ENCODE measurements around the gene ME3. TPM values are rescaled to one million over a fixed set of nuclear protein-coding genes. Genes with fewer than 3 reads are reported as not detected.
A peak's percentile ranks its signal among the peaks of the same experiment; 100 is the strongest.

The ME3 gene
- total and polyA plus RNA-seq, 2 experiments from 2014 or later: 7.5 to 10.9 TPM

DNA sequence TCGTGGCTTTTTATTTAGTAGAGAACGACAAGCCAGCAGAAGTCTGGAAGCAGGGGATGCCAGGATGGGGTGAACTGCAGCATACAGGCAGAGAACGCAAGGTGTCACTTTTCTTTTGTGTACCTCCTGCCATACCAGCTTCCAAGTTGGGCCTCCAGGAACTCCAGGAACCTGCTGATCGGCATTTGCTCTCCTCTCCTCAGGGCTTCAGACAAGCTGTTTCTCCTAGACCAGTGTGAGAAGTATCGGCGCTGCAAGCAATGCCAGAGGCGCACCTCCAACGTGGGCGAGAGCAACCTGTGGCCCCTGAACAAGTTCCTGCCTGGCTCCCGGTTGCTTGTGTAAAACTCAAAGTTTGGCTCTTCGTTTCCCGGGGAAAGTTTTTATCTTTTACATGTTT is 250.0 kb downstream of the ME3 start:
- Histone ChIP-seq H3K27me3 (replicated peaks; ENCODE audit: insufficient read depth) (no peaks in the 10 kb centered on the region), H3K4me1 (ENCODE audit: insufficient read depth) (no peaks in the 10 kb centered on the region), H3K4me3 (no peak overlapping the region), H3K9me2 (ENCODE audit: insufficient read depth) (no peaks in the 10 kb centered on the region), H3K9ac (no peak overlapping the region), H3K27ac (no peak overlapping the region), H4K20me1 (ENCODE audit: insufficient read depth) (no peaks in the 10 kb centered on the region), H2AFZ (no peak overlapping the region), H3K79me2 (ENCODE audit: insufficient read depth) (no peaks in the 10 kb centered on the region), H3K36me3 (ENCODE audit: low read depth) (no peaks in the 10 kb centered on the region), H3K9me3 (ENCODE audit: low read depth) (no peaks in the 10 kb centered on the region), H3K4me2 (ENCODE audit: unreplicated experiment) (no peak overlapping the region), H3F3A (ENCODE audit: insufficient read depth) (peaks cover 3% of the 10 kb centered on the region; the same call in 1 of the 2 replicates)
- DNase-seq: no peak
- 70 to 77% methylated on average over 12 of the region's 12 CpGs for WGBS, 2 experiments (ENCODE audit: low coverage in 1 of 2, low lambda C conversion rate in 2 of 2, missing lambda C conversion rate in 2 of 2)
- no peak for TF ChIP-seq EZH2 (IDR thresholded peaks at IDR 0.05; ENCODE audit: insufficient read depth, poor library complexity, severe bottlenecking)
- no peak for TF ChIP-seq EZH2phosphoT487 (IDR thresholded peaks at IDR 0.05; ENCODE audit: insufficient read depth, low read depth)
- in situ Hi-C loops (cut with MboI): no loop called here

DNA sequence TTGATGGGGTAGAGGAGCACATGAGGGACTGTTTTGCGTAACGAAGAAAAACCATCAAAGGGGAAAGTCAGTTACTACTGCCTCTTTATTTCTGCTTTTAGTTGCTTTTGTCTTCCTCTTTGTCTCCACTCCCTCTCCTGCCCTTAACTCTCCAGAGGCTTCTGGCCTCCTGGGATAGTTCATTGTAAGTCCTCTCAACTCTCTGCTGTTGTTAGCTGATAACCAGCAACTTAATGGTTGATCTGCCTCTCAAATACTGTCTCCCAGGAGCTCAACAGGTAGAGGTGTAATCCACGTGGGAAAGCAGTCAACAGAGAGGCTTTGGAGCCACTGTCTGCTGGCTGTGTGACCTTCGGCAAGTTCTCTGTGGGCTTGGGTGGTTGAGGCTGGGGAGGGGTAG is 250.5 kb downstream of the ME3 start:
- in situ Hi-C loops (cut with MboI): no loop called here
- no peaks in the 10 kb centered on the region for H4K20me1 ChIP-seq (ENCODE audit: insufficient read depth)

DNA sequence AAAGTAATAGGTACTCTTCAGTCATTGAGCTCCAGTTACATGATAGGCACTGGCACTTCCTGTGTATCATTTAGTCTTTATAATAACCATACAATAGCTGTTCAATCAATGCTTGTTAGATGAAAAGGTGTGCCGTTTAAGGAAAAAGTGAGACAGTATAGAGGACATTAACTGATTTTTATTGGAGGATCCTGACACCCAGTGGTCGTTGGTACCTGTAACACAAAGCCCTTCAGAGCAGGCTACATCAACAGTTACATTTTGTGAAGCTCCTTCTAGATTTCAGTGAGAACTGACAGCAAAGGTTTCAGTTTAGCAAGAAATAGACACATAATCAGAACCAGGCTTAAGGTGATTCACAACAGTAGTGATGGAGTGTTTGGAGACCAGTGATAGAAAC is 253.5 kb downstream of the ME3 start:
- Histone ChIP-seq H2AFZ (0 out of 2 replicates have a peak overlapping the region, but pooled peaks have one; percentile 9), H3K9me3 (ENCODE audit: low read depth) (no peaks in the 10 kb centered on the region), H4K20me1 (ENCODE audit: insufficient read depth) (no peaks in the 10 kb centered on the region), H3F3A (ENCODE audit: insufficient read depth) (peaks cover 3% of the 10 kb centered on the region; the same call in 1 of the 2 replicates), H3K27ac (no peak overlapping the region), H3K79me2 (ENCODE audit: insufficient read depth) (no peaks in the 10 kb centered on the region), H3K36me3 (ENCODE audit: low read depth) (no peaks in the 10 kb centered on the region), H3K4me1 (ENCODE audit: insufficient read depth) (no peaks in the 10 kb centered on the region; the same call in 1 of the 2 replicates), H3K4me2 (ENCODE audit: unreplicated experiment) (no peak overlapping the region), H3K9ac (no peak overlapping the region), H3K27me3 (replicated peaks; ENCODE audit: insufficient read depth) (no peaks in the 10 kb centered on the region), H3K4me3 (no peak overlapping the region), H3K9me2 (ENCODE audit: insufficient read depth) (no peaks in the 10 kb centered on the region)
- whole genome bisulfite sequencing, 2 experiments (ENCODE audit: low coverage in 1 of 2, low lambda C conversion rate in 2 of 2, missing lambda C conversion rate in 2 of 2): 21 to 36% methylated on average over 2 of the region's 2 CpGs
- in situ Hi-C loops (cut with MboI): no loop called here
- peak; percentile 33 for DNase-seq
- TF ChIP-seq EZH2phosphoT487 (IDR thresholded peaks at IDR 0.05; ENCODE audit: insufficient read depth, low read depth) (no peak), EZH2 (IDR thresholded peaks at IDR 0.05; ENCODE audit: insufficient read depth, poor library complexity, severe bottlenecking) (no peak)

More for the DNA sequence above, 250.5 kb downstream of the ME3 start:
- Histone ChIP-seq H3K27me3 (replicated peaks; ENCODE audit: insufficient read depth) (no peaks in the 10 kb centered on the region), H3K4me2 (ENCODE audit: unreplicated experiment) (no peak overlapping the region), H3K4me3 (no peak overlapping the region), H3K27ac (no peak overlapping the region), H3K9me2 (ENCODE audit: insufficient read depth) (no peaks in the 10 kb centered on the region), H3K4me1 (ENCODE audit: insufficient read depth) (no peaks in the 10 kb centered on the region), H3F3A (ENCODE audit: insufficient read depth) (peaks cover 3% of the 10 kb centered on the region; the same call in 1 of the 2 replicates), H3K79me2 (ENCODE audit: insufficient read depth) (no peaks in the 10 kb centered on the region), H2AFZ (no peak overlapping the region), H3K36me3 (ENCODE audit: low read depth) (no peaks in the 10 kb centered on the region), H3K9me3 (ENCODE audit: low read depth) (no peaks in the 10 kb centered on the region), H3K9ac (no peak overlapping the region)
- DNase-seq: no peak
- WGBS, 2 experiments (ENCODE audit: low coverage in 1 of 2, low lambda C conversion rate in 2 of 2, missing lambda C conversion rate in 2 of 2): 66 to 68% methylated on average over 4 of the region's 4 CpGs
- TF ChIP-seq EZH2phosphoT487 (IDR thresholded peaks at IDR 0.05; ENCODE audit: insufficient read depth, low read depth) (no peak), EZH2 (IDR thresholded peaks at IDR 0.05; ENCODE audit: insufficient read depth, poor library complexity, severe bottlenecking) (no peak)

DNA sequence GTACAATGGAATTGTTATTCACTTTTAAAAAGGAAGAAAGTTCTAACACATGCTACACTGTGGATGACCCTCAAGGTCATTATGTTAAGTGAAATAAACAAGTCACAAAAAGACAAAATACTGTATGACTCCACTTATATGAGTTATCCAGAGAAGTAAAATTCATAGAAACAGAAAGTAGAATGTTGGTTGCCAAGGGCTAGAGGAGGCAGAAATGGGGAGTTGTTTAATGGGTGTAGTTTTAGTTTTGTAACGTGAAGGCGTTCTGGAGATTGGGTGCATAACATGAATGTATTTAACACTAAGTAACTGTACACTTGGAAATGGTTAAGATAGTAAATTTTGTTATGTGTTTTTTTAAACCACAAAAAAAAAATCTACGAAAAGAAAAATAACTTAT is 253.9 kb downstream of the ME3 start:
- no peak overlapping the region for H2AFZ ChIP-seq
- in situ Hi-C loops (cut with MboI): no loop called here
- H3K27ac ChIP-seq: no peak overlapping the region

More for the DNA sequence above, 253.9 kb downstream of the ME3 start:
- WGBS, 2 experiments (ENCODE audit: low coverage in 1 of 2, low lambda C conversion rate in 2 of 2, missing lambda C conversion rate in 2 of 2): 85 to 87% methylated on average over 3 of the region's 3 CpGs
- Histone ChIP-seq H3K79me2 (ENCODE audit: insufficient read depth) (no peaks in the 10 kb centered on the region), H3K9me3 (ENCODE audit: low read depth) (no peaks in the 10 kb centered on the region), H3F3A (ENCODE audit: insufficient read depth) (peaks cover 3% of the 10 kb centered on the region; the same call in 1 of the 2 replicates), H4K20me1 (ENCODE audit: insufficient read depth) (no peaks in the 10 kb centered on the region), H3K27me3 (replicated peaks; ENCODE audit: insufficient read depth) (no peaks in the 10 kb centered on the region), H3K9me2 (ENCODE audit: insufficient read depth) (no peaks in the 10 kb centered on the region), H3K4me1 (ENCODE audit: insufficient read depth) (no peaks in the 10 kb centered on the region; the same call in 1 of the 2 replicates), H3K36me3 (ENCODE audit: low read depth) (no peaks in the 10 kb centered on the region), H3K4me2 (ENCODE audit: unreplicated experiment) (no peak overlapping the region), H3K9ac (no peak overlapping the region), H3K4me3 (no peak overlapping the region)
- no peak for DNase-seq
- no peak for TF ChIP-seq EZH2 (IDR thresholded peaks at IDR 0.05; ENCODE audit: insufficient read depth, poor library complexity, severe bottlenecking)
- TF ChIP-seq EZH2phosphoT487 (IDR thresholded peaks at IDR 0.05; ENCODE audit: insufficient read depth, low read depth): no peak

Measured in GM23248 (cell line).